Measurements from ENCODE around the gene HAO2. TPM values are rescaled to one million over a fixed set of nuclear protein-coding genes. Genes with fewer than 3 reads are reported as not detected.

HAO2 gene
- total RNA-seq, 4 donors from 2014 or later, result not detected

DNA sequence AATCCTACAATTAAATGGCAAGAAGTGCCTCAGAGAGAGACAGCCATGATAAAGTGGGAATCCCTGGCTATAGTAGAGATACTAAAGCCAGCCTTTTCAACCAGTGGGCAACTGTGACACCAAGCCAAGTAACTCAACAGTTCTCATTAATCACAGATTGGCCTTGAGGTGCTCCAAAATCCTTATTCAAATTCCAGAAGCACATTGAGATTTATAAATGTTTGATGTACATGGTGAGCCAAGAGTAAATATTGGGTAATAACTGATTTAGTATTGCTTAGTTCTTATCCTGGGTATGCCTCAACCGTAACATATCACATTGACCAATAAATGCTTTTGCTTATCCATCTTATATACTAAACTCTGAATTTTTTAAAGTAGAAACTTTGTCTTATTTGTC is 17.1 kb downstream of the HAO2 start:
- ATAC-seq (ENCODE audit: low FRiP score), result no peak
- DNase-seq (ENCODE audit: low spot score), result no peak
- TF ChIP-seq, protein P1, sequence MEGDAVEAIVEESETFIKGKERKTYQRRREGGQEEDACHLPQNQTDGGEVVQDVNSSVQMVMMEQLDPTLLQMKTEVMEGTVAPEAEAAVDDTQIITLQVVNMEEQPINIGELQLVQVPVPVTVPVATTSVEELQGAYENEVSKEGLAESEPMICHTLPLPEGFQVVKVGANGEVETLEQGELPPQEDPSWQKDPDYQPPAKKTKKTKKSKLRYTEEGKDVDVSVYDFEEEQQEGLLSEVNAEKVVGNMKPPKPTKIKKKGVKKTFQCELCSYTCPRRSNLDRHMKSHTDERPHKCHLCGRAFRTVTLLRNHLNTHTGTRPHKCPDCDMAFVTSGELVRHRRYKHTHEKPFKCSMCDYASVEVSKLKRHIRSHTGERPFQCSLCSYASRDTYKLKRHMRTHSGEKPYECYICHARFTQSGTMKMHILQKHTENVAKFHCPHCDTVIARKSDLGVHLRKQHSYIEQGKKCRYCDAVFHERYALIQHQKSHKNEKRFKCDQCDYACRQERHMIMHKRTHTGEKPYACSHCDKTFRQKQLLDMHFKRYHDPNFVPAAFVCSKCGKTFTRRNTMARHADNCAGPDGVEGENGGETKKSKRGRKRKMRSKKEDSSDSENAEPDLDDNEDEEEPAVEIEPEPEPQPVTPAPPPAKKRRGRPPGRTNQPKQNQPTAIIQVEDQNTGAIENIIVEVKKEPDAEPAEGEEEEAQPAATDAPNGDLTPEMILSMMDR (IDR thresholded peaks at IDR 0.05), result no peak

DNA sequence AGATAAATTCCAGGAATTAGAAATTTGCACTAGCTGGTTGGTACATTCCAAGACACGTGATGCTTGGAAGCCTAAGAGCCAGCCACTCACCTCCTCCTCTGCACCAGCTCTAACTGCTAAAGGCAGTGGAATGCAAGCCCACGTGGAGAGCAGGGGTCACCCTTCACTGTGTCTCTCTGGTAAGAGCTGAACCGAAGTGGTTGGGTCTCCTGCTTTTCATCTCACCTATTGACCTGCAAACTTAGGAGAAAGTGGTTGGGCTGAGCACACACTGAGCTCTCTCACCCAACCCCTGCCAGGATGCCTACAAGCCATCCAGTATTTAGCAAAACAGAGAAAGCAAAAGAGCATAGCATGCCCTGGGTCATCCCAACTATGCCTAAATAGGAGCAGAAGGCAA is 19.3 kb downstream of the HAO2 start:
- ATAC-seq (ENCODE audit: low FRiP score) (no peak), DNase-seq (ENCODE audit: low spot score) (no peak)
- TF ChIP-seq, protein P1 (IDR thresholded peaks at IDR 0.05), result no peak

DNA sequence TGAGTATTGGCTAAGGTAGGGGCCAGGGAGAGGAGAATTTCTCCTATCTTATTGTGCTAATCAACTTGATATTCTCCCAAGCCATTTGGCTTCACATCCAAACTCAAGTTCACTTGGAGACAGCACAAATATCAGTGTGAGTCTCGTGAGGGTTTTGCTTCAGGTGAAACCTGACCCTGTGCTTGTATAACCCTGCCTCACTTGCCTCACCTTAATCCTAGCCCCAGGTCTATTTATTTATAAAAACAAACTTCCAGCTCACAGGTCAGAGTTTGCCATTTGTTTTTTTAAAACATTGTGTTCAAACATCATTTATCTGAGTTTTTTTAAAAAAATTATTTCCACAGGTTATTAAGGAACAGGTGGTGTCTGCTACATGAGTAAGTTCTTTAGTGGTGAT is 19.9 kb downstream of the HAO2 start:
- ATAC-seq (ENCODE audit: low FRiP score) (no peak), DNase-seq (ENCODE audit: low spot score) (no peak)
- TF ChIP-seq, protein P1 (IDR thresholded peaks at IDR 0.05), result no peak

DNA sequence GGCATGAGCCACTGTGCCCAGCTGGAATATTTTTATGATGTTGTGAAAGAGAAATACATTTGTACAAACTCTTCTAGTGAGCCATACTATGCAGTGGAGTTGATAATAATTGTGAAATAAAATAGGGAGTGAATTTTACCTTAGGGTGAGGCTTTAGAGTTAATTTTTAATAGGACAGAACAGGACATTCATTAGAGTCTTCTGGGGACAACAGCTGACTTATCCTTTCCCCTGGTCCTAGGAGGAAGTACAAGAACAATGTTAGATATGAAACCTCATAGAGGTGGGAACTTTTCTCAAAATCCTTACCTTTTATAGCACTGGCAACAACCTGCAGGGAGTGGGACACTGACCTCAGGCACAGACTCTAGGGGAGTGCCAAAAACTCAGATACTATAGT is 21.9 kb downstream of the HAO2 start:
- DNase-seq (ENCODE audit: low spot score) (no peak), ATAC-seq (ENCODE audit: low FRiP score) (no peak)
- TF ChIP-seq, protein P1 (IDR thresholded peaks at IDR 0.05), result no peak

- TF ChIP-seq, protein P1 (IDR thresholded peaks at IDR 0.05), result no peak
- DNase-seq (ENCODE audit: low spot score), result no peak
- ATAC-seq (ENCODE audit: low FRiP score), result no peak
Observed at GRCh38 chr1:119391749-119392148, 23.2 kb downstream of the HAO2 start.

DNA sequence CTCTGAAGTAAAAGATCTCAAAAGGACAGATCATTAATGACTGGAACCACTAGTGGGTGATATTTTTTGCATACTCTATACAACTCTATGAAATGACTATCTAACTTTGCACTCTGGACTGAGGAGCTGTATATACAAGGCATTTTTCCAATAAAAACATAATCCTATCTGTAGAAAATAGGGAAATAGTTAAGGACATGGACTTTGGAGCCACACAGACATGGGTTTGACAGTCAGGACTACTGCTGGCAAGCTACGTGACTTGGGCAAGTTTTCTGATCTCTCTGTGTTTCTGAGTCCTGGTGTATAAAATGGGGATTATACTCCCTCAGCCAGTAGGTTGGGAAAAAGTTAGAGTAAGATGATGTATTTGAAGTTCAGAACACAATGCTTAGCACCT is 25.5 kb downstream of the HAO2 start:
- no peak for ATAC-seq (ENCODE audit: low FRiP score)
- no peak for DNase-seq (ENCODE audit: low spot score)
- TF ChIP-seq, protein P1 (IDR thresholded peaks at IDR 0.05), result no peak

- ATAC-seq (ENCODE audit: low FRiP score), result no peak
- TF ChIP-seq, protein P1 (IDR thresholded peaks at IDR 0.05), result no peak
Observed at GRCh38 chr1:119396982-119397381, 28.4 kb downstream of the HAO2 start.

More at GRCh38 chr1:119396982-119397381, 28.4 kb downstream of the HAO2 start:
- no peak for DNase-seq (ENCODE audit: low spot score)

Measured in omental fat pad (tissue), 4 donors.